ENCODE measurements around the gene RANBP9. TPM values are rescaled to one million over a fixed set of nuclear protein-coding genes. Genes with fewer than 3 reads are reported as not detected.

Gene RANBP9
- total and polyA plus RNA-seq, 9 of the 15 experiments (the other 6 are each of a cell fraction or from before 2014, with no cell fraction given), result 27.5 to 130 (median 61.5) TPM

DNA sequence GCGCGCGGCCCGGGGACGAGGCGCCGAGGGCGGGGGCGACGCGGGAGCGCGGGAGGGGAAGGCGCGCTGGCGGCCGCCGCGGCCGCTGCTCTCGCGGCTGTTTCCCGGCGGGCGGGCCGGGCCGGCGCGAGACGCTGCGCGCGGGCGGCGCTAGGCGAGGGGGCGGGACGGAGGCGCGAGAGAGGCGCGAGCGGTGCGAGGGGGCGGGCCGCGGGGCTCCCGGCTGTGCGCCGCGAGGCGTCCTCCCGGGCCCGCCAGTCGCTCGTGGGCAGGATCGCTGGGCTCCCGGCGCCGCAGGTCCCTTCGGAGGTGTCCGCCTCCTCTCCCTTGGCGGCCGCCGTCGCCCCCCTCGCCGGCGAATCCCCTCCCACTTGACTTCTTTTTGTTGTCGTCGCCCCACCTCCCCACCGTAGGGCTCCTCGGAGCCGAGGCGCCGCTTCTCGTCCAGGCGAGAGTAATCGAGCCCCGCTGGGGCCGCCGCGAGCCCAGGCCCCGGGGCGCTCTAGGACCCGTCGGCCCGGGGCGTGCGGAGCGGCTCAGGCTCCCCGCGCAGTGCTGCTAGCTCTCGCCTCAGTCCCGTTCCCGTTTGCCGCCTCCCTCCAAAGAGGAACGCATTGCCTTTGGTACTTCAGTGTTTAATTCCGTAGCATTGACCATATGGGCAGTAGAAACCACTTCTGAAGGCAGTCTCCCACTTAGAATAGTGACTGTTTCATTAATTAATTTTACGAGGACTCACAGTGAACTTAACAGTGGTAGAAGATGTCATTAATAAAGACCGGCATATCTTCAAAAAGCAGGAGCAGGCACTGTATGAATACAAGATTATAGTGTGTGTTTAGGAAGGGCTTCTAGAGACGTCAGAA lies at the start of gene RANBP9 (continued):
- no peak for TF ChIP-seq TEAD4 (IDR thresholded peaks at IDR 0.05; ENCODE audit: low read length)
- no peak for TF ChIP-seq TEAD4 (CRISPR knock-in tag; IDR thresholded peaks at IDR 0.05; ENCODE audit: borderline replicate concordance)
- TF ChIP-seq, protein P1, sequence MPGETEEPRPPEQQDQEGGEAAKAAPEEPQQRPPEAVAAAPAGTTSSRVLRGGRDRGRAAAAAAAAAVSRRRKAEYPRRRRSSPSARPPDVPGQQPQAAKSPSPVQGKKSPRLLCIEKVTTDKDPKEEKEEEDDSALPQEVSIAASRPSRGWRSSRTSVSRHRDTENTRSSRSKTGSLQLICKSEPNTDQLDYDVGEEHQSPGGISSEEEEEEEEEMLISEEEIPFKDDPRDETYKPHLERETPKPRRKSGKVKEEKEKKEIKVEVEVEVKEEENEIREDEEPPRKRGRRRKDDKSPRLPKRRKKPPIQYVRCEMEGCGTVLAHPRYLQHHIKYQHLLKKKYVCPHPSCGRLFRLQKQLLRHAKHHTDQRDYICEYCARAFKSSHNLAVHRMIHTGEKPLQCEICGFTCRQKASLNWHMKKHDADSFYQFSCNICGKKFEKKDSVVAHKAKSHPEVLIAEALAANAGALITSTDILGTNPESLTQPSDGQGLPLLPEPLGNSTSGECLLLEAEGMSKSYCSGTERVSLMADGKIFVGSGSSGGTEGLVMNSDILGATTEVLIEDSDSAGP (CRISPR knock-in tag; IDR thresholded peaks at IDR 0.05), result 0 out of 2 replicates have a peak, but pooled peaks have one; percentile 57
- TF ChIP-seq BRF1 (IDR thresholded peaks at IDR 0.05; ENCODE audit: borderline replicate concordance, extremely low read depth, insufficient read length), result no peak
- peak; percentile 41; the same call in 1 of the 2 replicates for TF ChIP-seq DPF2 (IDR thresholded peaks at IDR 0.05)
- no peak for TF ChIP-seq ZNF75A (CRISPR knock-in tag; IDR thresholded peaks at IDR 0.05)
- peak; percentile 39; the same call in 1 of the 2 replicates for TF ChIP-seq TCF7 (IDR thresholded peaks at IDR 0.05; ENCODE audit: borderline replicate concordance)
- TF ChIP-seq ZBTB17 (CRISPR knock-in tag; IDR thresholded peaks at IDR 0.05), result peak; percentile 100
- no peak for TF ChIP-seq CLOCK (CRISPR knock-in tag; IDR thresholded peaks at IDR 0.05; ENCODE audit: borderline replicate concordance)
- TF ChIP-seq, protein P2, sequence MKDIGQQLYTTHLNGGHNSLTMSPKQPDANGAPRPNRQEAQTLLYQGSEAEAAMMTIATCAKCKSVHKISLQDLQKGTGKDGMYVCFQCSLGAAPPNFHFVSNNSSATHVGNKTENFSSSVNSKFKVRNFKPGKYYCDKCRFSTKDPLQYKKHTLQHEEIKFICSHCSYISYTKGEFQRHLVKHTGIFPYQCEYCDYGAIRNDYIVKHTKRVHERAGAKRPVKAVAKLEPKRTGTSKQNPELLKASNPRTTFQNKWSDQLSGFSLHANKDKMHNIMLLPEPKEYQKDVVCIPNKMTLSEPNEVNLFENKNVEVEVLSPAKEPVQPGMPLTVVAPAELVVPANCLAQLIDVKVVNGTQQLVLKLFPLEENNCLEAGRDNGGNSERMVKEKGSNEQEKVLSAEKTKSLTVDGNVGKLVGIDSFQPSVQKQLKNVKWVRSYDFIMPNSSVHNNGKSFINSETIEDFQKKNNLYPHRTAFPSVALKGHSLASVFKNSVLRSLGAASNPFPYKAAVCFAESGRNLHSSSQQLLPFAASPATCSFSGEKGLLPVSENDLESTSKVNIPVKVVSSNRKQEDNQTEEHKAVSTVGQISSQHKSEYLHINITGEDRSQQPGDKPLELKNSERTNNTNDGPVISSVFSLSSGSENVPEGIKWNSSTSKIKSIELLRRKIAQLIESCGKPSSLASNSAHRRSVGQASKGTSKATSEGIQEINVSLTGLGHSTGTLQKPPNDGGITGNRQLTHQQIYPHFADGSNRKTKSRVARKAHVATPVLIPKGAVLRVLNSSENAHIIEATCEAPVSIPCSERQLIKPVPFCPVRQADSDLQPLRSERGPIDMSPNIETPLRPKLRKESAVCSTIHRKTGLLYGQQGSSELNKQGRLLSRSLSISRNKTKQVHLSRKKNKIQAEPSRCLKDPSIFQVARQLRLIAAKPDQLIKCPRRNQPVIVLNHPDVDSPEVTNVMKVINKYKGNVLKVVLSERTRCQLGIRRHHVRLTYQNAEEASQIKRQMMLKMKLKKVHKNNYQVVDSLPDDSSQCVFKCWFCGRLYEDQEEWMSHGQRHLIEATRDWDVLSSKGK (CRISPR knock-in tag; IDR thresholded peaks at IDR 0.05), result no peak
- TF ChIP-seq, protein P3, sequence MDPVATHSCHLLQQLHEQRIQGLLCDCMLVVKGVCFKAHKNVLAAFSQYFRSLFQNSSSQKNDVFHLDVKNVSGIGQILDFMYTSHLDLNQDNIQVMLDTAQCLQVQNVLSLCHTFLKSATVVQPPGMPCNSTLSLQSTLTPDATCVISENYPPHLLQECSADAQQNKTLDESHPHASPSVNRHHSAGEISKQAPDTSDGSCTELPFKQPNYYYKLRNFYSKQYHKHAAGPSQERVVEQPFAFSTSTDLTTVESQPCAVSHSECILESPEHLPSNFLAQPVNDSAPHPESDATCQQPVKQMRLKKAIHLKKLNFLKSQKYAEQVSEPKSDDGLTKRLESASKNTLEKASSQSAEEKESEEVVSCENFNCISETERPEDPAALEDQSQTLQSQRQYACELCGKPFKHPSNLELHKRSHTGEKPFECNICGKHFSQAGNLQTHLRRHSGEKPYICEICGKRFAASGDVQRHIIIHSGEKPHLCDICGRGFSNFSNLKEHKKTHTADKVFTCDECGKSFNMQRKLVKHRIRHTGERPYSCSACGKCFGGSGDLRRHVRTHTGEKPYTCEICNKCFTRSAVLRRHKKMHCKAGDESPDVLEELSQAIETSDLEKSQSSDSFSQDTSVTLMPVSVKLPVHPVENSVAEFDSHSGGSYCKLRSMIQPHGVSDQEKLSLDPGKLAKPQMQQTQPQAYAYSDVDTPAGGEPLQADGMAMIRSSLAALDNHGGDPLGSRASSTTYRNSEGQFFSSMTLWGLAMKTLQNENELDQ (CRISPR knock-in tag; IDR thresholded peaks at IDR 0.05; ENCODE audit: borderline replicate concordance), result no peak
- no peak for TF ChIP-seq NR2C1 (IDR thresholded peaks at IDR 0.05)
- TF ChIP-seq NR2C1 (tag; IDR thresholded peaks at IDR 0.05), result no peak
- TF ChIP-seq ATF4 (CRISPR knock-in tag; IDR thresholded peaks at IDR 0.05), result no peak
- no peak for TF ChIP-seq ZNF384 (IDR thresholded peaks at IDR 0.05; ENCODE audit: low read depth, low read length)
- no peak for TF ChIP-seq ZNF239 (CRISPR knock-in tag; IDR thresholded peaks at IDR 0.05)

All from K562 (cell line).